A172 (cell line): ENCODE measurements around the gene RTN4IP1. TPM values are rescaled to one million over a fixed set of nuclear protein-coding genes. Genes with fewer than 3 reads are reported as not detected.
A peak's percentile ranks its signal among the peaks of the same experiment; 100 is the strongest.
"Not testable (repeated sequence)": the region's sequence is repeated elsewhere in the genome, so short reads cannot be mapped to it uniquely, and the experiment has no call there.

Experiments used
- DNase-seq: peaks from one replicate; pipeline ENCODE4 v3.0.0-alpha.2; 2015; ENCODE audit warnings: low spot score
- total RNA-seq: library from RNA; depleted of rRNA; stranded (reverse); fragments of >200 nt; shearing (Covaris generic); gene quantifications from 2 replicates; pipeline ENCODE4 v1.2.3, GENCODE V29; 2014

RTN4IP1 gene
- total RNA-seq, 1 experiment from 2014 or later = 9.9 TPM

GRCh38 chr6:106627760-106628159 is 1.5 kb downstream of the RTN4IP1 start:
- DNase-seq = not testable (repeated sequence)

- no peak for DNase-seq
Observed at GRCh38 chr6:106626485-106626884, 2.8 kb downstream of the RTN4IP1 start.

GRCh38 chr6:106623039-106623438 is 6.3 kb downstream of the RTN4IP1 start:
- DNase-seq = no peak

- DNase-seq = no peak
Observed at GRCh38 chr6:106622412-106622811, 6.9 kb downstream of the RTN4IP1 start.

- peak; percentile 7 for DNase-seq
Observed at GRCh38 chr6:106620931-106621672, 8.2 kb downstream of the RTN4IP1 start.

GRCh38 chr6:106619223-106619622 is 10.1 kb downstream of the RTN4IP1 start:
- DNase-seq = no peak

- DNase-seq = no peak
Observed at GRCh38 chr6:106618324-106618723, 11.0 kb downstream of the RTN4IP1 start.

- DNase-seq = no peak
Observed at GRCh38 chr6:106617857-106618256, 11.4 kb downstream of the RTN4IP1 start.

- DNase-seq = no peak
Observed at GRCh38 chr6:106617302-106617701, 12.0 kb downstream of the RTN4IP1 start.

- no peak for DNase-seq
Observed at GRCh38 chr6:106614592-106615257, 14.6 kb downstream of the RTN4IP1 start.

- DNase-seq = no peak
Observed at GRCh38 chr6:106614166-106614565, 15.1 kb downstream of the RTN4IP1 start.

- no peak for DNase-seq
Observed at GRCh38 chr6:106613590-106613989, 15.7 kb downstream of the RTN4IP1 start.

- DNase-seq = no peak
Observed at GRCh38 chr6:106612671-106613416, 16.5 kb downstream of the RTN4IP1 start.

GRCh38 chr6:106611030-106611429 is 18.3 kb downstream of the RTN4IP1 start:
- DNase-seq = no peak

GRCh38 chr6:106609699-106610098 is 19.6 kb downstream of the RTN4IP1 start:
- peak; percentile 27 for DNase-seq

GRCh38 chr6:106608080-106608668 is 21.1 kb downstream of the RTN4IP1 start:
- peak; percentile 61 for DNase-seq

GRCh38 chr6:106600329-106600728 is 29.0 kb downstream of the RTN4IP1 start:
- DNase-seq = no peak

- DNase-seq = no peak
Observed at GRCh38 chr6:106599440-106599839, 29.9 kb downstream of the RTN4IP1 start.

- DNase-seq = peak; percentile 67
Observed at GRCh38 chr6:106591111-106591825, 38.0 kb downstream of the RTN4IP1 start.

- not testable (repeated sequence) for DNase-seq
Observed at GRCh38 chr6:106588937-106589336, 40.4 kb downstream of the RTN4IP1 start.

- no peak for DNase-seq
Observed at GRCh38 chr6:106586815-106587415, 42.4 kb downstream of the RTN4IP1 start.
